ENCODE results near the gene BNIP5.

BNIP5 gene

DNA sequence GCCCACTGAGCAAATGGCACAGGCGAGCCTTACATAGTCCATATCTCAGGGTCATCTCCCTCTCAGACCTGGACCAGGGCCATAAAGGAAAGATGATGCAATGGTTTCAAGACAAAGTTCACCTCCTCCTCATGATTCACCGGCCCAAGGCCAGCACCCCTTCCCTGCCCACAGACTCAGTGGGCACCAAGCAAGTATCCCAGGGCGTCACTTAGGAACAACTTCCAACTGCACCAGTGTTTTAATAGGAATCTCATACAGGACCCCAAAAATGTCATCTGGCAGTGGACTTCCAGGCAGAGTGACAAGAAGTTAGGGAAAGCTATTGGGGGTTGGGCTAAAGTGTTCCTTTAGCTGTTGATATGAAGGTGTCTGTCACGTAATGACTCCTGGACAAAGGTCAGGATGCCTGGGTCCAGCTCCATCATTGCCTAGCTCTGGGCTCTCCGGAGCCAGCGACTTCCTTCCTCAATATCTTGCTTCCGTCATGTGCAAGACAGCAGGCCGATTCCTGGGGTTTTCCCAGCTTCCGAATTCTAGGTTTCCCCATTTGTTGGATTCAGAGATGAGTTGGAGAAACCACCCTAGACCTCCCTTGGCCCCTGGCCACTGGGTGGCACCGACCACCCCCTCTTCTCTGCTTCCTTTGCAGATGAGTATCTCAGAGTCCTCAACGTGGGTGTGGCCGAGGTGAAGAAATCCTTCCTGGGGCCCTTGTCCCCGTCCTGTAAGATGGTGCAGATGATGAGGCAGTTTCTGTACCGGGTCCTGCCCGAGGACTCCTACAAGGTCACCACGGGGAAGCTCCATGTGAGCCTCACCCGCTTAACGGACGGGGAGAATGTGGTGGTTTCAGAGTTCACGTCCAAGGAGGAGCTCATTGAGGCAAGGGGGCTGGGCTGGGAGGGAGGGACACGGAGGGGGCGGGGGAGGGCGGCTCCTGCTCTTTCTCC is 45.7 kb downstream of the BNIP5 start:
- DNase-seq: no peak

DNA sequence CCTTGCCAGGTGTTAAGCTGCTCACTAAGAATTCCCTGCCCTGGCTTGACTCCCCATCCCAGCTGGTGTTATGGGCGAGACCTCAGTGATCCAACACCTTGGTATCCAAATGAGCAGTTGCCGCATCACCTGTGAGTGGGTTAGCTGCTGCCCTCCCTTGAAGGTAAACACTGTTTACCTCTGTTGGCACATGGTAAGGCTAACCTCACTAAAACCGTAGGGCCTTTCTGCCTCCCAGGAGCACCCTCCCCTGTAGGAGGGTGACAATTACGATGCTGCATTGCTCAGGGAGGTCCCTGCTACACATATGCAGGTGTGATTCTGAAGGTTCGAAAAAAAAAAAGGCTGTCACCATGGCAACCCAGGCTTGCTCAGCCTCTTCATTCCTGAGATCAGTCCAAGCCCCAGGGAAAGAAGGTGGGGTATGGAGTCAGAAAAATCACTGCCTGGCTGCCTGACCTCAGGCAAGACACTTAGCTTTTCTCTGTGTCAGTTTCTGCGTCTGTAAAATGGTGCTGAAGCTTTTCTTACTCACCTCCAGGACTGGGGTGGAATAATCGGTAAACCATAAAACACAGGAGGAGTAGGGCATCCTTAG is 47.3 kb downstream of the BNIP5 start:
- no peak for DNase-seq

DNA sequence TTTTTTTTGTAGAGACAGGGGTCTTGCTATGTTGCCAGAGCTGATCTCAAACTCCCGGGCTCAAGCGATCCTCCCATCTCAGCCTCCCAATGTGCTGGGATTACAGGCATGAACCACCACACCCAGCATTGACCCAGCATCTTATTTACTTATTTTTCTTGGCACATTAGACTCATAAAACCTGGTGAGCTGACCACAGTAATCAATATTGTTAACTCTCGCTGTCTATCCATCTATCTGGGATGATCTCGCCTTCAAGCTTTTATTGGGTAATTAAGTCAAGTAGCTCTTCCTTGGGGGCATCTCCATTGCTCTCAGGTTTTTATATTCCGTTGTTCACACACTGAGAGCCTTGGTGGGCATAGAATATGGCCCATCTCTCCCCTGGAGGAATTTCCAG is 49.8 kb downstream of the BNIP5 start:
- DNase-seq: no peak

DNA sequence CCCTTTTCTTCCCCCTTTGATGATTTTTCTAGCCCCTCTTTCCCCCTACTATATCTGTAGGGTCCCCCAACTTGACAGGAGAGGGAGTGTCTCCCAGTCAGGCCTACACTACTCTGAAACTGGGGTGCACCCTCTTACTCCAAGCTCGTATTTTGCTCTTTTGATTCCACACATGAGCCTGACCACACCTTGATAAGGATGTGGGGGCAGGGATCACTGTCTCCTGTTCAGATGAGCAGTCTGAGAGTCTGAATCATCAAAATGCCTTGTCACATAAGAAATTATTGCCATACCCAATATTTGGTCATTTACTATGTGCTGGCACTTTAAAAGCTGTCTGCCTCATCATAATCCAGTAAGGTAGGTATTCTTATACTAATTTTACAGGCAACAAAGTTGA is 50.9 kb downstream of the BNIP5 start:
- DNase-seq: no peak

GRCh38 chr6:36285187-36285671 is 51.5 kb downstream of the BNIP5 start:
- DNase-seq: no peak

DNA sequence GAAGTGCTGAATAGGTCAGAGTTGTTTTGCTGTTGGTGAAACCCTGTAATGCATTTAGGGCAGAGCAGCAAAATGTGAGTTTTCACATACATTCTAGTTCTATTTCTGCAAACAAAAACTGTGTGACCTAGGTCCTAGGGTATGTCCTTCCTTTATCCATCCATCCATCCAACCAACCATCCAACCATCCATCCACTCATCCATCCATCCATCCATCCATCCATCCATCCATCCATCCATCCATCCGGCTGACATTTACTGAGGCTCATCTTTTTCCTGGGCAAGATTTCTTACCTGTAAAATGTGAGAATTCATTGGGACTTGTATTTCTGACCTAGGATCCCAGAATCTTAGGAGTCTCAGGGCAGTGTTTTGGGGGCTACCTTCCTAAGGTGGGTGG is 52.3 kb downstream of the BNIP5 start:
- no peak for DNase-seq

DNA sequence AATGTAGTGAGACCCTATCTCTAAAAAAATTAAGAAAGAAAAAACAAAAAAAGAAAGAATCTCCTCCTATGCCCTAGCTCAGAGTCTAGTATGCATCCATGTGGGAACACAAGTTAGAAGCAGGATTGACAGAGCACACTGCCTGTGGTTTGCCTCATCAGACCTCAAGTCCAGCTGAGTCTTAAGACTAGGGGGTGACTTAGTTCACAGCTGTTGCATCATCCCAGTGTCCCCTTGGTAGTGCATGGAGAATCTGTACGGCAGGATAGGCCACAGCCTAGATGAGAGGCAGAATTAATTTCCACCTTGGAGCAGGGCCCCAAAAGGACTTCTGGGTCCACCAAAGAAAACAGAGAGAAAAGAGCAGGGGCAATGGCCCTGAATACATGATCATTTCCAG is 53.1 kb downstream of the BNIP5 start:
- DNase-seq: no peak

DNA sequence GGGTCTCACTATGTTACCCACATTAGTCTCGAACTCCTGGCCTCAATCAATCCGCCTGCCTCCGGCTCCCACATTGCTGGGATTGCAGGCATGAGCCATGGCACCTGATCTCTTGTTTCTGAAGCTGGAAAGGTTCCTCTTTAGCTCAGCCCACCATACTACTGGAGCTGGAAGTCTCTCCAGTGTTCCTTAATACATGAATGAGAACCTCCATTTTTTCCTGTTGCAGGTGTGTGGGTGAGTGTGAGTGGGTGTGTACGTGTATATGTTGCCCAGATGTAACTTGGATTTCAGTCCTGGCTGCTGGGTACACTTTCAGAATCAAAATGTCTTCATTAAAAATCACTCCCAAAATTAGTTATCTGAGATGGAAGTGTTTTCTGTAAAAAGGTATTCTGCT is 55.7 kb downstream of the BNIP5 start:
- DNase-seq: no peak

GRCh38 chr6:36280467-36280866 is 56.2 kb downstream of the BNIP5 start:
- no peak for DNase-seq

DNA sequence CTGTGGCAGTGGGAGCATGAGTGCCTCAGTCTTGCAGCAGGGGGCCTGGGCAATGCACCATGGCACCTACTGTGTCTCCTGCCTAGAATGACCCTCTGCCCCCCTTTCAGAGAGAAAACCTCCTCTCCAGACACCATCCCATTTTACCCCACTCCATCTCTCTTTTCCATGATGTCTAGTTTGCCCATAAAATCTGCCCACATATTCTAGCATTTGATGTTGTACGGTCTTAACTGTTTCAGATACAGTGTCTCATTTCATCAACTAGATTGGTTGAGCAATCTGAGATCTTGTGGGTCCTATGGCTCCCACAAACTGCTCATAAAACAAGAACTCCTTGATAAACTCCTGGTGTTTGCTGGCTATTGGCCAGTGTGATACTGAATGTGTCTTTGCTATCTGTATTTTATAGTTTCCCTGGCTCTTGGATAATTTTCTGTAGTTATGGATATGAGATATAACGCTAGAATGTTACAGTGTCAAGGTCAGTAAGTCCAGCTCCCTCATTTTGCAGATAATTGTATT is 58.7 kb downstream of the BNIP5 start:
- no peak for DNase-seq

DNA sequence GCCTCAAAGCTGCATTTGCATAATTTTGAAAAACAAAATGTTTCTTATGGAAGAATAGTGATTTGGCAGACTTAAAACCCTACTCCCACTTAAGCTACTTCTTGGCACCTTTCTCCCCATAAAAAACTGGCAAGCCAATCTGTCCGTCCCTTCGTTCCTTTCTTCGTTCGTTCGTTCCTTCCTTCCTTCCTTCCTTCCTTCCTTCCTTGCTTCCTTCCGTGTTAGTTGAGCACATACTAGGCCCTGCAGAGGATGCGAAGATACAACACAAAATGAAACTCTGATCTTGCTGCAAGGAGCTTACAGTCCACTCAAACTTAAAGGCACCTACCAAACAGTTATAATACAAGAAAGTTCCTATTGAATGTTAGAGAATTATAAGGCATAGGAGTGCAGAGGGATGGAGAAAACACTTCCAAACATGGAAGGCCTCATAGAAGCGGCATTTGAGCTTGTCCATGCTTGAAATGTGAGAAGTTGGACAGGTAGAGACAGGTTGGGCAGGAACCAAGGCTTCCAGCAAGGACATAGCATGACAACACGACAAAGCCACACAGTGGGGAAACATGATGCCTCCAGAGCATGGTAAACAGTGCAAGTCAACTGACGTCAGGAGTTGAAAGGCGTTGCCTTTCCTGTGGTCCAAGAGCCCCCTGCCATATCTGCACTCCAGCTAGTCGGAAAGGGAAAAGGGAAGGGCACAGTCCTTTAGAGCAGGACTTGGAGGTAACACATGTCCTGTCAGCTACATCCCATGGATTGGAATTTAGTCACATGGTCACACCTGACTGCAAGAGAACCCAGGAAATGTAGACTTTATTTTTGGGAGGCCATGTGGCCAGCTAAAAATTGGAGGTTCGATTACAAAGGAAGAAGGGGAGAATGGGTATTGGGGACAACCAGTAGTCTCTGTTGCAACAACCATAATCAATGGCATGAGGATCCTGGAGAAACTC is 59.8 kb downstream of the BNIP5 start:
- no peak for DNase-seq

- DNase-seq: no peak
These were observed 62.7 kb downstream of the BNIP5 start for GRCh38 chr6:36273802-36274514.

GRCh38 chr6:36273067-36273466 is 63.6 kb downstream of the BNIP5 start:
- DNase-seq: no peak

DNA sequence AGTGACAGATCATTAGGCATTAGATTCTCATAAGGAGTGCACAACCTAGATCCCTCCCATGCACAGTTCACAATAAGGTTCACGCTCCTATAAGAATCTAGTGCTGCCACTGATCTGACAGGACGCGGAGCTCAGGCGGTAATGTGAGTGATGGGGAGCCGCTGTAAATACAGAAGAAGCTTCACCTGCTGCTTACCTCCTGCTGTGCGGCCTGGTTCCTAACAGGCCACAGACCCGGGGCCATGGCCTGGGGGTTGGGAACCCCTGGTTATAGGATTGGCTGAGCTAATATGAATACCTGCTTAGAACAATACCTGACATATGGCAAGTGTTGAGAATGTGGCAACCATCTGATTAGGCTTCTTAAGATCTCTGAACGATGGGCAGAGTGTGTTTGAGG is 64.5 kb downstream of the BNIP5 start:
- no peak for DNase-seq

DNA sequence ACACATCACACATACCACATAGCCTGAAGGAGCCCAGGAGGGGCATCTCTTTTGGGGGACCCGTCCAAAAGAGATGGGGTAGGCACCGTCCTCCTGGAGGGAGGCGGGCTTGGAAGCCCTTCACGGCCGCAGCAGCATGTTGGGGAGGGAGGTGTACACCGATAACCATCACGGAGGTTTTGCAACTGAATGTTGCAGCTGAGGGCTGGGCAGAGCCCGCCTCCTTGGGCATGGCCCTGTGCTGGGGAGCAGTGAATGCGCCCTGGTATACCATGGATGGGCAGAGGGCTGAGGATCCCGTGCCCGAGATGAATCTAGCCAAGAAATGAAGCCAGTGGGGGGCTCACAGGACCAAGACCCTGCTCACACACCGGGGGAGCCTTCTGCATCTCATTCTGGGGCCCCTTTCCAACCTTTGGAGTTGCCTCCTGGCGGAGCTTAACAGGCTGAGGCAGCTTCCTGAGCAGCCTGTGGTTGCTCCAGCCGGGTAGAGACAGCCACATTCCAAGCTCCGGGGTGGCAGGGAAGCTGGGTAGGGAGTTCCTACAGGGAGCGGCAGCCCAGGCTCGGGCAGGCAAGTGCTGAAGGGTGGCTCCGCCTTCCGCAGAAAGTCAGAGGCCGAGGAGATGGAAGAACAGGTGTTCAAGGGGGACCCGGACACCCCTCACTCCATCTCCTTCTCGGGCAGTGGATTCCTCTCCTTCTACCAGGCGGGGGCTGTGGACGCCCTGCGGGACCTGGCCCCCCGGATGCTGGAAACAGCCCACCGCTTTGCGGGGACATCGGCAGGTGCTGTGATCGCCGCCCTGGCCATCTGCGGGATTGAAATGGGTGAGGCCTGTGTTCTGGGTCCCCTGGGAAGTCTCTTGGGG is 66.6 kb downstream of the BNIP5 start, which contains the start of gene PNPLA1:
TSS of gene PNPLA1 (plus strand) at position 227 of the 872 bp plus-strand sequence. CDS start at position 627, 400 bp downstream.
- no peak for DNase-seq

DNA sequence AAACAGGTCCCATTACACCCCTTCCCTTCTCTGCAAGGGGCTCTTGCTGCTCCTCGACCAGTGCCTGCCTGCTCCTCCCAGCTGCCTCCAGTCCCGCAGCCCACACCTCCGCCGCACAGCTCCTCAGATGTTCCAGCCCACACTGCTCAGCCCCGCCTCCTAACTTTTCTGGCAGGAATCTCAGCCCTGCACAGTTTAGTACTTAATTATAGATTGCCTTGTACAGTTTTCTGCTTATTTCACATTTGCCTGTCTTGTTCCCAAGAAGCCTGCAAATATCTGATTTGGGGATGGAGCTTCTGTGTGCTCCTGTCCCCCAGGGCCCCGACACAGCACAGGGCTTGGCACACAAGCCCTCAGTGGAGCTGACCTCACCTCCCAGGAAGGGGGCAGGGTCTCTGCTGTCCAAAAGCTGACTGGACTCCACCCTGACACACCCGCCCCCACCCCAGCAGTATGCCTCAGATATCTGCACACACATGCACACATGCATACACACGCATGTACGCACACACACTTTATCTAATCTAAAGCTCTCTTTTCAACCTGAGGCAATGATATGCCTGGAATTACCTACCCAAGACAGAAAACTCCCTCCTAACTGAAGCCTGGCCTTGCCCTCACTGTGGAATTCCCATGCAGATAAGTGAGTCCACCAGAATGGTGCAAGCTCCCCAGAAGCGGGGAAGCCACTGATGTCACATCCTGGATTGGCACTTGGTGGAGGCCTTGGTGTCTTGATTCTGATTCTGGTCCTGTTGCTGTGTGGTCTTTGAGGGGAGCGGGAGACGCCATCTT is 68.0 kb downstream of the BNIP5 start:
- DNase-seq: no peak

- DNase-seq: no peak
These were observed 68.8 kb downstream of the BNIP5 start for GRCh38 chr6:36267731-36268477.

DNA sequence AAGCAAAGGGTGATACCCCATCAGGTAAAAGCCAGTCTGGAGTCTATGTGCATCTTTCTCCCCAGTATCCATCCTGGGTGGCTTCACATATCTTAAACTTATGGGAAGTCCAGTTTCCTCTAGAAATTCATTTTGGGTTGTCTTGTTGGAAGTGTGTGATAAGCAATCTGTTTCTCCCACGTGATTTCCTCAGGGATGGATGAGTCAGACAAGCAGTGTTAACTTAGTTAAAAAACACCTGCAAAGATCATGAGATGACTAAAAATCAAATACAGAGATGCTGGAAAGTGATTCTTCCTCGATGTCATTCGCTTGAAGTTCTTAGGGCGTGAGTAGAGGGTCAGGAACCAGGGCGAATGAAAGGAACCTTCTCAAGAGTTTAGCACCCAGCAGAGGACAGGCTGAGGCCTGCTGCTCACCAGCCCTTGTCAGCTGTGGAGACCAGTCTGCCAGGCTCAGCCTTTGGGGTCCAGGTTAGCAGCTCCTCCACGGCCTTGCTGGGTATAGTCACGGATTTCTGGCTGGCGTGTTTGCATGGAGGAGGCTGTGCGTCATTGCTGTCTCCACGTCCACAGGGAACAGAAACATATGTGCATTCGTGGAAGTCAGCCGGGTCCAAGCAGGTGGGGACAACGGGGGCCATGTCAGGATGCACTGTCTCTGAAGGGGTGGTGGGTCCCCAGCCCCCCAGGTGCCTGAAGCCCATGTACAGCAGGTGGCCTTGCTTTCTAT is 69.6 kb downstream of the BNIP5 start:
- DNase-seq: no peak

All from activated effector memory CD4-positive, alpha-beta T cell treated with Interleukin-2 at 50 U/mL for 16 hours (primary cell).